Measurements from ENCODE around the gene LTBP1. TPM values are rescaled to one million over a fixed set of nuclear protein-coding genes. Genes with fewer than 3 reads are reported as not detected.

Gene LTBP1
- total and polyA plus RNA-seq, 2 of the 13 experiments (the other 11 are each of a cell fraction or from before 2014, with no cell fraction given), result 0.12 to 0.22 TPM

DNA sequence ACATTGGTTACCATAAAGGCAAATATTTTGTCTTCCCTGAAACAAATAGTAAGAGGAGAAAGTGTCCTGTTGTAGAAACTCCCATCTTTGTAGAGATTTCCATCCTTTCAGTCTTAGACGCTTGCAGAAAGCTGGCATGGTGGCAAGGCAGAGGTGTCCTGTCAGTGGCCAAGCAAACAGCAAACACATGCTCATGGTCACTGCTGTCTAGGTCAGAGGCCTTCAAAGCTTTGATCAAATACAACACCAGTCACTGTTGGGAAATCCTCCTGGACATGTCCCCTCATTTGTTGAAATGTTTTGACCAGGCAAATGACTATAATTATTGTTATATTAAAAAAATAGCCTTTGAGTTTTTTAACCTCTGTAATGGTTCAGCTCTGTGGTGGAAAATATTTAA is 55.1 kb downstream of the LTBP1 start (continued):
- TF ChIP-seq ZNF720 (CRISPR knock-in tag; IDR thresholded peaks at IDR 0.05) (no peak), HDAC1 (CRISPR knock-in tag; IDR thresholded peaks at IDR 0.05) (no peak), ZNF788 (CRISPR knock-in tag; IDR thresholded peaks at IDR 0.05; ENCODE audit: borderline replicate concordance) (no peak), ZNF703 (CRISPR knock-in tag; IDR thresholded peaks at IDR 0.05; ENCODE audit: borderline replicate concordance) (no peak), ZNF260 (CRISPR knock-in tag; IDR thresholded peaks at IDR 0.05; ENCODE audit: borderline replicate concordance, low read depth) (no peak), SOX13 (IDR thresholded peaks at IDR 0.05) (no peak), SOX13 (CRISPR knock-in tag; conservative IDR thresholded peaks at IDR 0.05 in 1 of 2, IDR thresholded peaks at IDR 0.05 in 1 of 2) (peak in 1 of 2 experiments; percentile 28; a peak in 1 of 4 replicates), DNMT1 (CRISPR knock-in tag; IDR thresholded peaks at IDR 0.05) (no peak), ZFP36 (IDR thresholded peaks at IDR 0.05; ENCODE audit: borderline replicate concordance, low read depth, low read length, partially characterized antibody) (no peak), KDM1A (CRISPR knock-in tag; IDR thresholded peaks at IDR 0.05) (no peak), PPARG (CRISPR knock-in tag; conservative IDR thresholded peaks at IDR 0.05) (peak; percentile 56; the same call in 1 of the 2 replicates), RXRB (CRISPR knock-in tag; IDR thresholded peaks at IDR 0.05; ENCODE audit: borderline replicate concordance) (0 out of 2 replicates have a peak, but pooled peaks have one; percentile 26), ZFX (CRISPR knock-in tag; IDR thresholded peaks at IDR 0.05; ENCODE audit: low read depth) (peak; percentile 29; the same call in 1 of the 2 replicates), ATAD3A (CRISPR knock-in tag; IDR thresholded peaks at IDR 0.05) (no peak), SP5 (CRISPR knock-in tag; IDR thresholded peaks at IDR 0.05; ENCODE audit: borderline replicate concordance, low read depth) (no peak), FOXA3 (CRISPR knock-in tag; IDR thresholded peaks at IDR 0.05) (0 out of 2 replicates have a peak, but pooled peaks have one; percentile 18), ELF4 (CRISPR knock-in tag; IDR thresholded peaks at IDR 0.05; ENCODE audit: borderline replicate concordance) (no peak), U2AF1 (optimal IDR thresholded peaks at IDR 0.05; ENCODE audit: low read depth, low read length) (no peak), KDM6A (CRISPR knock-in tag; IDR thresholded peaks at IDR 0.05; ENCODE audit: low read depth) (no peak), ZMAT3 (CRISPR knock-in tag; conservative IDR thresholded peaks at IDR 0.05) (no peak)
- TF ChIP-seq, protein P1, sequence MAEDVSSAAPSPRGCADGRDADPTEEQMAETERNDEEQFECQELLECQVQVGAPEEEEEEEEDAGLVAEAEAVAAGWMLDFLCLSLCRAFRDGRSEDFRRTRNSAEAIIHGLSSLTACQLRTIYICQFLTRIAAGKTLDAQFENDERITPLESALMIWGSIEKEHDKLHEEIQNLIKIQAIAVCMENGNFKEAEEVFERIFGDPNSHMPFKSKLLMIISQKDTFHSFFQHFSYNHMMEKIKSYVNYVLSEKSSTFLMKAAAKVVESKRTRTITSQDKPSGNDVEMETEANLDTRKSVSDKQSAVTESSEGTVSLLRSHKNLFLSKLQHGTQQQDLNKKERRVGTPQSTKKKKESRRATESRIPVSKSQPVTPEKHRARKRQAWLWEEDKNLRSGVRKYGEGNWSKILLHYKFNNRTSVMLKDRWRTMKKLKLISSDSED (CRISPR knock-in tag; IDR thresholded peaks at IDR 0.05), result no peak
- TF ChIP-seq, protein P2, sequence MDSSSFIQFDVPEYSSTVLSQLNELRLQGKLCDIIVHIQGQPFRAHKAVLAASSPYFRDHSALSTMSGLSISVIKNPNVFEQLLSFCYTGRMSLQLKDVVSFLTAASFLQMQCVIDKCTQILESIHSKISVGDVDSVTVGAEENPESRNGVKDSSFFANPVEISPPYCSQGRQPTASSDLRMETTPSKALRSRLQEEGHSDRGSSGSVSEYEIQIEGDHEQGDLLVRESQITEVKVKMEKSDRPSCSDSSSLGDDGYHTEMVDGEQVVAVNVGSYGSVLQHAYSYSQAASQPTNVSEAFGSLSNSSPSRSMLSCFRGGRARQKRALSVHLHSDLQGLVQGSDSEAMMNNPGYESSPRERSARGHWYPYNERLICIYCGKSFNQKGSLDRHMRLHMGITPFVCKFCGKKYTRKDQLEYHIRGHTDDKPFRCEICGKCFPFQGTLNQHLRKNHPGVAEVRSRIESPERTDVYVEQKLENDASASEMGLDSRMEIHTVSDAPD (CRISPR knock-in tag; IDR thresholded peaks at IDR 0.05), result no peak
- TF ChIP-seq, protein P3, sequence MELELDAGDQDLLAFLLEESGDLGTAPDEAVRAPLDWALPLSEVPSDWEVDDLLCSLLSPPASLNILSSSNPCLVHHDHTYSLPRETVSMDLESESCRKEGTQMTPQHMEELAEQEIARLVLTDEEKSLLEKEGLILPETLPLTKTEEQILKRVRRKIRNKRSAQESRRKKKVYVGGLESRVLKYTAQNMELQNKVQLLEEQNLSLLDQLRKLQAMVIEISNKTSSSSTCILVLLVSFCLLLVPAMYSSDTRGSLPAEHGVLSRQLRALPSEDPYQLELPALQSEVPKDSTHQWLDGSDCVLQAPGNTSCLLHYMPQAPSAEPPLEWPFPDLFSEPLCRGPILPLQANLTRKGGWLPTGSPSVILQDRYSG (CRISPR knock-in tag; IDR thresholded peaks at IDR 0.05), result no peak

All from HepG2 (cell line).